HepG2 (cell line): ENCODE results near the gene TYROBP. TPM values are rescaled to one million over a fixed set of nuclear protein-coding genes. Genes with fewer than 3 reads are reported as not detected.
A peak's percentile ranks its signal among the peaks of the same experiment; 100 is the strongest.

Source experiments
- ATAC-seq: fragments of 200-7000 bp; cut with Tn5 transposase; 3 replicates; pipeline ENCODE4 v1.9.1; 2020; ENCODE audit warnings: mild to moderate bottlenecking, moderate library complexity
- BruUV-seq: library from RNA; stranded (reverse); fragments of 400-500 nt; replicated peaks from 2 replicates; lab custom pipeline; 2021; lab: Mats Ljungman, UMichigan
- CTCF ChIA-PET: fragments of 300-600 bp; formaldehyde crosslinking; extraction: SDS; loops from one replicate; lab custom pipeline; 2021; ENCODE audit warnings: low total read pairs, inconsistent platforms, low intra/inter-chr PET ratio; lab: Yijun Ruan, JAX
- POLR2A ChIA-PET: fragments of 350-600 bp; sonication (Branson Sonifier 250); formaldehyde crosslinking; loops from one replicate; lab custom pipeline; 2020; ENCODE audit warnings: antibody characterized with exemption, inconsistent platforms; lab: Yijun Ruan, JAX
- DNase-seq: peaks from one replicate; pipeline ENCODE4 v3.0.0-alpha.2; 2015; ENCODE audit warnings: low spot score
- FAIRE-seq: peaks from 3 replicates; lab custom pipeline; 2011; peaks lifted over from hg19 to GRCh38; lab: Jason Lieb, UNC
- H2AFZ ChIP-seq: one replicate; pipeline ENCODE4 v1.6.1; 2011; ENCODE audit warnings: low read length, inconsistent platforms
- H3K27ac ChIP-seq: fragments of 300-600 bp; 3 replicates; pipeline ENCODE4 v1.8.0; 2011; ENCODE audit warnings: mixed run types, mild to moderate bottlenecking, mixed read lengths, low read length, inconsistent platforms; ENCODE audit not compliant: insufficient read depth; ENCODE audit errors: extremely low read length
- H3K27me3 ChIP-seq, 2 experiments: fragments of 200-600 bp in 1 of 2; 2 replicates in 1 of 2; 3 replicates in 1 of 2; pipeline versions ENCODE4 v1.6.0 to v1.8.0; 2011; ENCODE audit warnings: low read length in 2 of 2, mild to moderate bottlenecking in 2 of 2, moderate library complexity in 2 of 2, inconsistent platforms in 1 of 2; ENCODE audit not compliant: insufficient read depth in 2 of 2, control insufficient read depth in 1 of 2
- H3K36me3 ChIP-seq, 2 experiments: fragments of 200-600 bp in 1 of 2; replicated peaks in 1 of 2; 2 replicates in 1 of 2; 3 replicates in 1 of 2; pipeline versions ENCODE4 v1.5.1 to v1.8.0; 2011; ENCODE audit warnings: low read length in 2 of 2, inconsistent platforms in 1 of 2; ENCODE audit not compliant: insufficient read depth in 2 of 2, control insufficient read depth in 1 of 2
- H3K4me1 ChIP-seq: 2 replicates; pipeline ENCODE4 v1.5.1; 2012; ENCODE audit warnings: low read length, inconsistent platforms; ENCODE audit not compliant: insufficient read depth
- H3K4me2 ChIP-seq: 2 replicates; pipeline ENCODE4 v1.6.0; 2011; ENCODE audit warnings: low read depth, low read length, inconsistent platforms
- H3K4me3 ChIP-seq, 3 experiments: fragments of 200-600 bp in 1 of 3; sonication (generic), shearing (Covaris generic) in 1 of 3; replicated peaks in 1 of 3; 2 replicates each; pipeline ENCODE4 v1.5.1; 2011 to 2016; ENCODE audit warnings: low read length in 3 of 3, inconsistent platforms in 2 of 3, low read depth in 2 of 3, mild to moderate bottlenecking in 2 of 3, control low read depth in 1 of 3, mixed read lengths in 1 of 3; ENCODE audit not compliant: insufficient read depth in 1 of 3
- H3K79me2 ChIP-seq: one replicate; pipeline ENCODE4 v1.6.1; 2011; ENCODE audit warnings: low read length, inconsistent platforms; ENCODE audit not compliant: insufficient read depth
- H3K9ac ChIP-seq: 2 replicates; pipeline ENCODE4 v1.6.0; 2011; ENCODE audit warnings: mild to moderate bottlenecking, low read depth, low read length, inconsistent platforms; ENCODE audit not compliant: insufficient read depth
- H3K9me3 ChIP-seq: 2 replicates; pipeline ENCODE4 v1.5.1; 2012; ENCODE audit warnings: mild to moderate bottlenecking, low read length
- H4K20me1 ChIP-seq: 2 replicates; pipeline ENCODE4 v1.6.0; 2011; ENCODE audit warnings: inconsistent platforms, mild to moderate bottlenecking, low read length, moderate library complexity; ENCODE audit not compliant: insufficient read depth
- CBX2 ChIP-seq, 2 experiments: fragments of 200-600 bp in 1 of 2; sonication (generic); formaldehyde crosslinking in 1 of 2; IDR thresholded peaks; 2 replicates each; pipeline versions ENCODE4 v1.7.0 to v1.8.1; 2018 to 2022; ENCODE audit warnings: low read depth in 2 of 2, low read length in 1 of 2, mild to moderate bottlenecking in 1 of 2, missing genetic modification reagents in 1 of 2
- FOSL1 ChIP-seq: sonication (generic); formaldehyde crosslinking; IDR thresholded peaks from 2 replicates; pipeline ENCODE4 v1.9.0; 2021; ENCODE audit warnings: missing genetic modification reagents, borderline replicate concordance
- ZFP36 ChIP-seq: fragments of 150-350 bp; IDR thresholded peaks from 2 replicates; pipeline ENCODE4 v1.6.1; 2018; ENCODE audit warnings: borderline replicate concordance, low read length, low read depth; ENCODE audit not compliant: partially characterized antibody
- WGBS: methylation state at CpG from one replicate; pipeline ENCODE4 v1.1.6; 2017; ENCODE audit warnings: low lambda C conversion rate; 5-methylcytosine and 5-hydroxymethylcytosine counted together
- in situ Hi-C: cut with HindIII; loops from 2 replicates; pipeline ENCODE4 v1.10.0; 2017; ENCODE audit warnings: low pct_unique_long_range_greater_than_20kb; ENCODE audit not compliant: extremely low pct_ligation_motif_present
- intact Hi-C: fragments of 100-400 bp; cut with micrococcal nuclease; formaldehyde crosslinking; loops from one replicate; pipeline ENCODE4 v1.10.0; 2022; ENCODE audit not compliant: unreplicated experiment
- polyA plus RNA-seq, 8 experiments: library from polyadenylated mRNA; depleted of rRNA in 3 of 8; stranded (reverse) in 7 of 8; unstranded in 1 of 8; fragments of >200 nt; fragmentation: Illumina TruSeq in 4 of 8; extraction: Trizol in 4 of 8; gene quantifications; 2 replicates each; pipeline versions ENCODE4 v1.2.1 to v1.2.3, GENCODE V29; 2011 to 2016; ENCODE audit warnings: low read depth in 4 of 8, missing spikeins in 1 of 8, mixed read lengths in 1 of 8; ENCODE audit not compliant: insufficient read depth in 1 of 8
- total RNA-seq, 5 experiments: library from RNA; depleted of rRNA; stranded (reverse); fragments of >200 nt; fragmentation: Illumina TruSeq; extraction: Trizol; gene quantifications; 2 replicates each; pipeline ENCODE4 v1.2.3, GENCODE V29; 2016; ENCODE audit warnings: low read depth in 1 of 5
- TF ChIP-seq, protein P1 (sequence below), 2 experiments: fragments of 450-650 bp in 1 of 2; sonication (generic) in 1 of 2; formaldehyde crosslinking in 1 of 2; IDR thresholded peaks; 2 replicates each; pipeline versions ENCODE4 v1.6.1 to v1.8.0; 2016 to 2022; ENCODE audit warnings: antibody characterized with exemption in 1 of 2, mild to moderate bottlenecking in 1 of 2, missing genetic modification reagents in 1 of 2

The TYROBP gene
- total and polyA plus RNA-seq, 2 of the 13 experiments (the other 11 are each of a cell fraction or from before 2014, with no cell fraction given), result not detected

GRCh38 chr19:35945121-35945790 is 37.2 kb upstream of the TYROBP start:
- Histone ChIP-seq H2AFZ (no peak overlapping the region), H3K9ac (no peak overlapping the region), H3K27me3 (no peaks in the 10 kb centered on the region), H3K9me3 (no peaks in the 10 kb centered on the region), H3K27ac (no peak overlapping the region), H3K79me2 (no peaks in the 10 kb centered on the region), H3K4me2 (no peak overlapping the region)
- no peak for DNase-seq
- no peak for FAIRE-seq
- POLR2A ChIA-PET, result interaction anchor here (1.5 kb wide), 1 partner anchor 14 kb away, joined by 3 read pairs; no protein-coding TSS in a partner anchor
- in situ Hi-C loops, result no loop called here
- no peak for ATAC-seq
- intact Hi-C loops, result no loop called here
- CTCF ChIA-PET, result no interaction called here
- TF ChIP-seq ZFP36 (peak; percentile 40), FOSL1 (no peak), CBX2 (IDR thresholded peaks at IDR 0.05; ENCODE audit: low read depth, low read length) (no peak), CBX2 (CRISPR knock-in tag; IDR thresholded peaks at IDR 0.05; ENCODE audit: low read depth) (no peak)
- TF ChIP-seq, all 625 proteins: peak for 1
- 90% methylated on average over 9 of the region's 11 CpGs for WGBS
- Histone ChIP-seq H3K4me1 (peaks cover 9% of the 10 kb centered on the region), H4K20me1 (no peaks in the 10 kb centered on the region), H3K36me3 (no peaks in the 10 kb centered on the region; a peak in 1 of 5 replicates), H3K4me3 (no peak overlapping the region)
- no TSS peak for BruUV-seq

- intact Hi-C loops, result no loop called here
- CTCF ChIA-PET, result no interaction called here
- 98% methylated on average over 41 of the region's 52 CpGs for WGBS
- DNase-seq, result no peak
- Histone ChIP-seq H2AFZ (no peak overlapping the region), H3K9ac (no peak overlapping the region), H3K36me3 (no peaks in the 10 kb centered on the region; a peak in 1 of 5 replicates), H3K27ac (no peak overlapping the region), H3K4me1 (peaks cover 9% of the 10 kb centered on the region), H3K27me3 (no peaks in the 10 kb centered on the region), H4K20me1 (no peaks in the 10 kb centered on the region), H3K9me3 (no peaks in the 10 kb centered on the region), H3K79me2 (no peaks in the 10 kb centered on the region), H3K4me2 (no peak overlapping the region), H3K4me3 (no peak overlapping the region)
- POLR2A ChIA-PET, result interaction anchor here (1.5 kb wide), 1 partner anchor 13 kb away, joined by 3 read pairs; no protein-coding TSS in a partner anchor
- no peak for ATAC-seq
- no TSS peak for BruUV-seq
- no peak for FAIRE-seq
- in situ Hi-C loops, result no loop called here
- TF ChIP-seq, protein P1, sequence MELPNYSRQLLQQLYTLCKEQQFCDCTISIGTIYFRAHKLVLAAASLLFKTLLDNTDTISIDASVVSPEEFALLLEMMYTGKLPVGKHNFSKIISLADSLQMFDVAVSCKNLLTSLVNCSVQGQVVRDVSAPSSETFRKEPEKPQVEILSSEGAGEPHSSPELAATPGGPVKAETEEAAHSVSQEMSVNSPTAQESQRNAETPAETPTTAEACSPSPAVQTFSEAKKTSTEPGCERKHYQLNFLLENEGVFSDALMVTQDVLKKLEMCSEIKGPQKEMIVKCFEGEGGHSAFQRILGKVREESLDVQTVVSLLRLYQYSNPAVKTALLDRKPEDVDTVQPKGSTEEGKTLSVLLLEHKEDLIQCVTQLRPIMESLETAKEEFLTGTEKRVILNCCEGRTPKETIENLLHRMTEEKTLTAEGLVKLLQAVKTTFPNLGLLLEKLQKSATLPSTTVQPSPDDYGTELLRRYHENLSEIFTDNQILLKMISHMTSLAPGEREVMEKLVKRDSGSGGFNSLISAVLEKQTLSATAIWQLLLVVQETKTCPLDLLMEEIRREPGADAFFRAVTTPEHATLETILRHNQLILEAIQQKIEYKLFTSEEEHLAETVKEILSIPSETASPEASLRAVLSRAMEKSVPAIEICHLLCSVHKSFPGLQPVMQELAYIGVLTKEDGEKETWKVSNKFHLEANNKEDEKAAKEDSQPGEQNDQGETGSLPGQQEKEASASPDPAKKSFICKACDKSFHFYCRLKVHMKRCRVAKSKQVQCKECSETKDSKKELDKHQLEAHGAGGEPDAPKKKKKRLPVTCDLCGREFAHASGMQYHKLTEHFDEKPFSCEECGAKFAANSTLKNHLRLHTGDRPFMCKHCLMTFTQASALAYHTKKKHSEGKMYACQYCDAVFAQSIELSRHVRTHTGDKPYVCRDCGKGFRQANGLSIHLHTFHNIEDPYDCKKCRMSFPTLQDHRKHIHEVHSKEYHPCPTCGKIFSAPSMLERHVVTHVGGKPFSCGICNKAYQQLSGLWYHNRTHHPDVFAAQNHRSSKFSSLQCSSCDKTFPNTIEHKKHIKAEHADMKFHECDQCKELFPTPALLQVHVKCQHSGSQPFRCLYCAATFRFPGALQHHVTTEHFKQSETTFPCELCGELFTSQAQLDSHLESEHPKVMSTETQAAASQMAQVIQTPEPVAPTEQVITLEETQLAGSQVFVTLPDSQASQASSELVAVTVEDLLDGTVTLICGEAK (IDR thresholded peaks at IDR 0.05), result no peak
- TF ChIP-seq, protein P1 (CRISPR knock-in tag; IDR thresholded peaks at IDR 0.05), result no peak
Measured at GRCh38 chr19:35944556-35944955, 36.5 kb upstream of the TYROBP start.
